Measurements from ENCODE around the gene DIAPH2.

Gene DIAPH2

DNA sequence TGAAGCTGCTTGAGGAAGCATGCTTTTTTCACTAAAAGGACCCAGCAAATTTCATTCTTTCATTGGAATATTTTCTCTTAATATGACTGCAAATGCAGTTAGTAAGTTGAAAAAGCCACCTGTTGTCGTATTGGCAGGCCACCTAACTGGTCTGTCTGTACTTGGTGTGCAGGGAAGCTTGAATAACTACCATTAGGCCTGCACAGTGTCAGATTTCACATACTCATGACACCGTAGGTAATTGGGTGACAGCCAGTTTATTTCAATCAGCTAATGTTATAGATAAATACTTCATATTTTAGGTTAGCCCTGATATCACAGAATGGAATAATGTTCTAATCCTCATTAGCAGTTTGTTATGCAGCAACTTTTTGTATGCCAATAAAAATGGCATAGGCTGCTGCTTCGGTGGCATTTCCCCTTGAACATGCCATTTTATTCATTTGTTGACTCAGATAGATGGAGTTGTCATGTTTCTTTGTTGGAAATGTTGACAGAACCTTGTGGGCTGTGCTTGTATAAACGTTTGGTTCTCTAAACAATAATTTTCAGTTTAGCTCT is 372.8 kb downstream of the DIAPH2 start:
- Histone ChIP-seq H3K4me2 (ENCODE audit: low read length) (no peak overlapping the region), H3F3A (ENCODE audit: control insufficient read depth, insufficient read depth) (no peaks in the 10 kb centered on the region), H3K4me1 (ENCODE audit: control insufficient read depth, low read length) (no peaks in the 10 kb centered on the region), H4K20me1 (ENCODE audit: control insufficient read depth, insufficient read depth, low read depth, low read length) (no peaks in the 10 kb centered on the region), H3K9me2 (replicated peaks; ENCODE audit: control insufficient read depth, low read length) (no peaks in the 10 kb centered on the region), H3K9me3 (ENCODE audit: control insufficient read depth, insufficient read depth, low read length) (no peaks in the 10 kb centered on the region), H3K36me3 (ENCODE audit: control insufficient read depth, low read length) (no peaks in the 10 kb centered on the region), H3K79me2 (ENCODE audit: control insufficient read depth, low read length) (no peaks in the 10 kb centered on the region), H3K27ac (ENCODE audit: low read depth, low read length) (no peak overlapping the region), H3K4me3 (ENCODE audit: low read length) (no peak overlapping the region), H3K27me3 (ENCODE audit: control insufficient read depth, low read length) (no peaks in the 10 kb centered on the region)
- TF ChIP-seq EZH2phosphoT487 (IDR thresholded peaks at IDR 0.05; ENCODE audit: borderline replicate concordance, low read length), result no peak
- TF ChIP-seq, protein P1, sequence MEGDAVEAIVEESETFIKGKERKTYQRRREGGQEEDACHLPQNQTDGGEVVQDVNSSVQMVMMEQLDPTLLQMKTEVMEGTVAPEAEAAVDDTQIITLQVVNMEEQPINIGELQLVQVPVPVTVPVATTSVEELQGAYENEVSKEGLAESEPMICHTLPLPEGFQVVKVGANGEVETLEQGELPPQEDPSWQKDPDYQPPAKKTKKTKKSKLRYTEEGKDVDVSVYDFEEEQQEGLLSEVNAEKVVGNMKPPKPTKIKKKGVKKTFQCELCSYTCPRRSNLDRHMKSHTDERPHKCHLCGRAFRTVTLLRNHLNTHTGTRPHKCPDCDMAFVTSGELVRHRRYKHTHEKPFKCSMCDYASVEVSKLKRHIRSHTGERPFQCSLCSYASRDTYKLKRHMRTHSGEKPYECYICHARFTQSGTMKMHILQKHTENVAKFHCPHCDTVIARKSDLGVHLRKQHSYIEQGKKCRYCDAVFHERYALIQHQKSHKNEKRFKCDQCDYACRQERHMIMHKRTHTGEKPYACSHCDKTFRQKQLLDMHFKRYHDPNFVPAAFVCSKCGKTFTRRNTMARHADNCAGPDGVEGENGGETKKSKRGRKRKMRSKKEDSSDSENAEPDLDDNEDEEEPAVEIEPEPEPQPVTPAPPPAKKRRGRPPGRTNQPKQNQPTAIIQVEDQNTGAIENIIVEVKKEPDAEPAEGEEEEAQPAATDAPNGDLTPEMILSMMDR (IDR thresholded peaks at IDR 0.05; ENCODE audit: low read depth, low read length, poor library complexity, severe bottlenecking), result no peak

DNA sequence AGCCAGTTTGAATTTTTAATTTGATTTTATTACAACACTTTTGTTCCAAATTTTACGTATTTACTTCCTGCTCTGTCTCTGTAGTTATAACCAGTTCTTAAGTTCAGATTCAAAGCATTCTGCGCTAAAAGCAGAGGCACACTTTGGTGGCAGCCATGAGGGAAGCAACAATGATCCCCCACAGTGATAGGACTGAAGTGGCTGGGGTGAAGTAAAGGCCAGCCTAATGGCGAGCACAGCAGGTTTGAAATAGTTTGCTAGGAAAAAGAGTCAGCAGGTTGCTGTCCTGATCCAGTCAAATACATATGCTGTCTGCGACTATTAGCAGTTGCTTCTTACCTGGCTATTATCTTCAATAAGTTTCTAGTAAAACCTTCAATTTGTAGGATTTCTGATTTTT is 375.4 kb downstream of the DIAPH2 start:
- no peaks in the 10 kb centered on the region for H3K36me3 ChIP-seq (ENCODE audit: control insufficient read depth, low read length)
- no peaks in the 10 kb centered on the region for H3F3A ChIP-seq (ENCODE audit: control insufficient read depth, insufficient read depth)
- no peaks in the 10 kb centered on the region for H3K9me3 ChIP-seq (ENCODE audit: control insufficient read depth, insufficient read depth, low read length)
- no peak overlapping the region for H3K4me3 ChIP-seq (ENCODE audit: low read length)
- H3K27ac ChIP-seq (ENCODE audit: low read depth, low read length), result no peak overlapping the region
- no peaks in the 10 kb centered on the region for H3K27me3 ChIP-seq (ENCODE audit: control insufficient read depth, low read length)
- TF ChIP-seq EZH2phosphoT487 (IDR thresholded peaks at IDR 0.05; ENCODE audit: borderline replicate concordance, low read length), result no peak
- TF ChIP-seq, protein P1 (IDR thresholded peaks at IDR 0.05; ENCODE audit: low read depth, low read length, poor library complexity, severe bottlenecking), result no peak
- no peaks in the 10 kb centered on the region for H4K20me1 ChIP-seq (ENCODE audit: control insufficient read depth, insufficient read depth, low read depth, low read length)
- H3K4me1 ChIP-seq (ENCODE audit: control insufficient read depth, low read length), result no peaks in the 10 kb centered on the region
- H3K9me2 ChIP-seq (replicated peaks; ENCODE audit: control insufficient read depth, low read length), result no peaks in the 10 kb centered on the region
- H3K4me2 ChIP-seq (ENCODE audit: low read length), result no peak overlapping the region
- no peaks in the 10 kb centered on the region for H3K79me2 ChIP-seq (ENCODE audit: control insufficient read depth, low read length)

- Histone ChIP-seq H3K4me3 (ENCODE audit: low read length) (no peak overlapping the region), H3K4me1 (ENCODE audit: control insufficient read depth, low read length) (no peaks in the 10 kb centered on the region), H3K9me3 (ENCODE audit: control insufficient read depth, insufficient read depth, low read length) (no peaks in the 10 kb centered on the region), H3K79me2 (ENCODE audit: control insufficient read depth, low read length) (no peaks in the 10 kb centered on the region), H3K27ac (ENCODE audit: low read depth, low read length) (no peak overlapping the region), H3K27me3 (ENCODE audit: control insufficient read depth, low read length) (no peaks in the 10 kb centered on the region), H4K20me1 (ENCODE audit: control insufficient read depth, insufficient read depth, low read depth, low read length) (no peaks in the 10 kb centered on the region), H3K9me2 (replicated peaks; ENCODE audit: control insufficient read depth, low read length) (no peaks in the 10 kb centered on the region), H3K4me2 (ENCODE audit: low read length) (no peak overlapping the region), H3F3A (ENCODE audit: control insufficient read depth, insufficient read depth) (no peaks in the 10 kb centered on the region), H3K36me3 (ENCODE audit: control insufficient read depth, low read length) (no peaks in the 10 kb centered on the region)
- TF ChIP-seq EZH2phosphoT487 (IDR thresholded peaks at IDR 0.05; ENCODE audit: borderline replicate concordance, low read length), result no peak
- TF ChIP-seq, protein P1 (IDR thresholded peaks at IDR 0.05; ENCODE audit: low read depth, low read length, poor library complexity, severe bottlenecking), result no peak
Measured at GRCh38 chrX:97065066-97065465, 380.4 kb downstream of the DIAPH2 start.

All from DOHH2 (cell line).